Natural killer cell (primary cell): Measurements from ENCODE around the gene TENM4. TPM values are rescaled to one million over a fixed set of nuclear protein-coding genes. Genes with fewer than 3 reads are reported as not detected.

Experiments used
- ATAC-seq, 3 donors: fragments of 150-1000 bp in 2 of 3; fragments of 200-7000 bp in 1 of 3; cut with Tn5 transposase; 1 replicate in 1 of 3; 2 replicates in 2 of 3; pipeline ENCODE4 v1.10.0; 2021; ENCODE audit warnings: mild to moderate bottlenecking in 2 of 3, moderate library complexity in 2 of 3
- DNase-seq, 2 donors: peaks; one replicate each; pipeline versions ENCODE4 v3.0.0 to v3.0.0-alpha.2; 2013 to 2021; ENCODE audit warnings: mixed read lengths in 1 of 2
- H3K27ac ChIP-seq: one replicate; pipeline ENCODE4 v1.5.1; 2013; ENCODE audit warnings: mild to moderate bottlenecking, low read length
- H3K27me3 ChIP-seq: one replicate; pipeline ENCODE4 v1.6.1; 2013; ENCODE audit warnings: low read length; ENCODE audit not compliant: control insufficient read depth, insufficient read depth
- H3K36me3 ChIP-seq: one replicate; pipeline ENCODE4 v1.6.1; 2013; ENCODE audit warnings: low read length; ENCODE audit not compliant: control insufficient read depth, insufficient read depth
- H3K4me1 ChIP-seq: one replicate; pipeline ENCODE4 v1.6.1; 2013; ENCODE audit warnings: low read length; ENCODE audit not compliant: control insufficient read depth, insufficient read depth
- H3K4me3 ChIP-seq: one replicate; pipeline ENCODE4 v1.5.1; 2013; ENCODE audit warnings: low read length
- H3K9me3 ChIP-seq: one replicate; pipeline ENCODE4 v1.6.1; 2013; ENCODE audit warnings: low read length; ENCODE audit not compliant: control insufficient read depth, insufficient read depth
- H3K27ac Mint-ChIP-seq, 2 donors: one replicate each; pipeline ENCODE4 v1.8.0; 2022; ENCODE audit warnings: mild to moderate bottlenecking in 2 of 2, mixed read lengths in 2 of 2, moderate library complexity in 1 of 2
- H3K27me3 Mint-ChIP-seq, 2 donors: one replicate each; pipeline ENCODE4 v1.8.0; 2022; ENCODE audit warnings: low read depth in 2 of 2, mixed read lengths in 2 of 2
- H3K36me3 Mint-ChIP-seq: one replicate; pipeline ENCODE4 v1.8.0; 2022; ENCODE audit warnings: mixed read lengths
- H3K4me1 Mint-ChIP-seq, 2 donors: one replicate each; pipeline ENCODE4 v1.8.0; 2022; ENCODE audit warnings: mixed read lengths in 2 of 2
- H3K4me3 Mint-ChIP-seq: one replicate; pipeline ENCODE4 v1.8.0; 2022; ENCODE audit warnings: mild to moderate bottlenecking, moderate library complexity, mixed read lengths
- H3K9me3 Mint-ChIP-seq, 2 donors: one replicate each; pipeline ENCODE4 v1.8.0; 2022; ENCODE audit warnings: mixed read lengths in 2 of 2
- WGBS: methylation state at CpG from one replicate; pipeline ENCODE4 v1.1.7; 2013; ENCODE audit warnings: missing lambda C conversion rate; ENCODE audit not compliant: insufficient coverage; 5-methylcytosine and 5-hydroxymethylcytosine counted together
- intact Hi-C: fragments of 100-400 bp; cut with micrococcal nuclease; formaldehyde crosslinking; loops from one replicate; pipeline ENCODE4 v1.14.2; 2022
- total RNA-seq, 4 donors: library from RNA; stranded (reverse); fragments of 120-200 nt in 1 of 4; gene quantifications; one replicate each; pipeline versions ENCODE4 v1.2.3 to v1.2.4, GENCODE V29; 2013 to 2022
- TF ChIP-seq, protein P1 (sequence below): fragments of 200-600 bp; IDR thresholded peaks from one replicate; pipeline ENCODE4 v1.8.0; 2022; ENCODE audit warnings: antibody characterized with exemption

TENM4 gene
- total RNA-seq, 3 donors from 2014 or later (not counting 1 experiment from before 2014, with no cell fraction given) = 0.63 to 0.75 TPM; not detected in 1

DNA sequence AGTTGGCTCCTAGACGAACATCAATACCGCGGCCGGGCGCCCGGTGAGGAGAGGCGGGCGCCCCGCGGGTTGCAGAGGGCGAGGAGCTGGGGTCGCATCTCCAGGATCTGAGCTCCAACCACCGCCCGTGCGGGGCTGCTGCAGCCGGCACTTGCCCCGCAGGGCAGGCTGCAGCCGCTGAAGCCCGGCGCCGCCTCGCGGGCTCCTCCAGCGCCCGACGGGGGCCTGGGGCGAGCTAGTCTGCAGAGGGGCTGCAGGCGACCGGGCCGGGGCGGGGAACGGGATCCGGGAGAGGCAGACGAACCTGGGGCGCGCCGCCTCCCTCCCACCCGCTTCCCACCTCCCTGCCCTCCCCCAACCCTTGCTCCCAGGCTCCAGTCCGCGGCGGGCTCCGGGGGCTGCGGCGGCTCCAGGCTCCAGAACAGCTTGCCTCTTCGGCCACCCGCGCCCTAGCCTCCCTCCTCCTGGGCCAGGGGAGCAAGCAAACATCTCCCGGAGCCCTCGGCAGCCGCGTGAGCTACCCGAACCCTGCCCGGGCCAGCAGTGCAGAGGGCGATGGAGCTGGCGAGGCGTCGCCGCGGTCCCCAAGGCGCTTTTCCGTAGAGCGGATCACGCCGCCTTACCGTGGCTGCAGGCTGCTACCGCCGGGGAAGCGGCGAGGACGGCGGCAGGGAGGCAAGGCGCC is 802 bp downstream of the TENM4 start:
- no peaks in the 10 kb centered on the region for H3K36me3 ChIP-seq
- DNase-seq (no peak), ATAC-seq (no peak)
- H3K4me3 ChIP-seq = peak overlapping the region; percentile 14
- peaks cover 12% of the 10 kb centered on the region for H3K4me1 ChIP-seq
- WGBS = 2% methylated on average over 72 of the region's 72 CpGs
- Mint-ChIP-seq H3K27ac (no peak overlapping the region), H3K27me3 (peaks cover 46 to 52% of the 10 kb centered on the region in 2 donors), H3K36me3 (peaks cover 15% of the 10 kb centered on the region), H3K9me3 (peaks cover 6 to 9% of the 10 kb centered on the region in 2 donors), H3K4me3 (no peak overlapping the region), H3K4me1 (peaks cover 0 to 7% of the 10 kb centered on the region in 2 donors)
- peaks cover 9% of the 10 kb centered on the region for H3K9me3 ChIP-seq
- H3K27ac ChIP-seq = no peak overlapping the region
- intact Hi-C loops = no loop called here
- TF ChIP-seq, protein P1, sequence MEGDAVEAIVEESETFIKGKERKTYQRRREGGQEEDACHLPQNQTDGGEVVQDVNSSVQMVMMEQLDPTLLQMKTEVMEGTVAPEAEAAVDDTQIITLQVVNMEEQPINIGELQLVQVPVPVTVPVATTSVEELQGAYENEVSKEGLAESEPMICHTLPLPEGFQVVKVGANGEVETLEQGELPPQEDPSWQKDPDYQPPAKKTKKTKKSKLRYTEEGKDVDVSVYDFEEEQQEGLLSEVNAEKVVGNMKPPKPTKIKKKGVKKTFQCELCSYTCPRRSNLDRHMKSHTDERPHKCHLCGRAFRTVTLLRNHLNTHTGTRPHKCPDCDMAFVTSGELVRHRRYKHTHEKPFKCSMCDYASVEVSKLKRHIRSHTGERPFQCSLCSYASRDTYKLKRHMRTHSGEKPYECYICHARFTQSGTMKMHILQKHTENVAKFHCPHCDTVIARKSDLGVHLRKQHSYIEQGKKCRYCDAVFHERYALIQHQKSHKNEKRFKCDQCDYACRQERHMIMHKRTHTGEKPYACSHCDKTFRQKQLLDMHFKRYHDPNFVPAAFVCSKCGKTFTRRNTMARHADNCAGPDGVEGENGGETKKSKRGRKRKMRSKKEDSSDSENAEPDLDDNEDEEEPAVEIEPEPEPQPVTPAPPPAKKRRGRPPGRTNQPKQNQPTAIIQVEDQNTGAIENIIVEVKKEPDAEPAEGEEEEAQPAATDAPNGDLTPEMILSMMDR = no peak
- H3K27me3 ChIP-seq = peaks cover 36% of the 10 kb centered on the region

DNA sequence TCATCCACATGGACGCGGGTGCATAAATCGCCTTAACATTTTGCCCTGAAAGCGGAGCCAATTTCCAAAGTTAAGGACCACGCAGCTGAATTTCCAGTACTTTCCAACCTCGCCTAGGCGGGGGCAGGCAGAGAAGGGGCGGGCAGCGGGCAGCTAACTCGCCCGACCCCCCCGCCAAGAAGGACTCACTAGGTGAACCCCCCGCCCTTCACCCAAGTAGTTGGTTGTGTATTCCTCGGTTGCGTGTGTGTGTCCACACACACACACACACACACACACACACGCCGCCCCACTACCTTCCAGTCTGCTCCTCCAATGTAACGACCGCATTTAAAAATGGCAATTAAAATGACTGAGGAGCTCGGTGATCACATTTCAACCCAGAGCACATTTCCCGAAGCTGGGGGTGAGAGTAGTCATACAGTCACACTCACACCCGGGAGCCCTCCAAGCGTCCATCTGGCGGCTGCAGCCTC is 1.4 kb downstream of the TENM4 start:
- H3K4me3 ChIP-seq = no peak overlapping the region

DNA sequence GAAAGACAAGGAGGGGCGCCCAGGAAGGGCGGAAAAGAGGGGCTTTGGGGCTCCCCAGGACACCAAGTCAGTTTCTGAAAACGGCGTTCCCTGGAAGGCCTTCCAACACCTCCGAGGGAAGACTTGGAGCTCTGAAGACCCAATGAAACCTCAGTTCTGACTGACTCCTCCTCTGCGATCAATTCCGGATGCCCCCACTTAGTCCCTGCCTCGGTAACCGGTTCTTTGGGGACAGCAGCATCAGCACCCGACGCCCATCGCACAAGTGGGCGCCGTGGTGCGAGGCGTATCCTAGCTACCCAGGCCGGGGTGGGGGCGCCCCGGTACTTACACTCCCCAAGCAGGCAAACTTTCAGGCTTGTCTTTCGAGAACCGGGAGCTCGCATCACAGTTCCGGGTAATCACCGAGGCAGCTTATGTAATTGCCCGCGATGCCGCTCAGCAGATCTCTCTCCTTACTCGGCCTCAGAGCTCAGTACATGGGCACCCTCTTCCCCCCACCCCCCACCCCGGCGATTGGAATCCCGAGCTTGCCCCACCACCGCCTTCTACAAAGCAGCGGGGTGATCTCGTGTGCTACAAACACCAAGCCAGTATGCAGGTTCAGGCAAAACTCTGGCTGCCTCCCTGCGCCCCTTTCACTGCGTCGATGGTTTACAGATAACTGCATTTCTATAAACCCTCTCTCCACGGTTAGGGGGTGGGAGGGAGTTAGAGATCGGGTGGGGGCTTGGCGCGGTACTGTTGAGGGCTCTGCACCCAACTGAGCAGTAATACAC is 2.0 kb downstream of the TENM4 start:
- Histone ChIP-seq H3K27me3 (peaks cover 36% of the 10 kb centered on the region), H3K36me3 (no peaks in the 10 kb centered on the region), H3K9me3 (peaks cover 9% of the 10 kb centered on the region), H3K27ac (no peak overlapping the region), H3K4me1 (peaks cover 12% of the 10 kb centered on the region), H3K4me3 (no peak overlapping the region)
- TF ChIP-seq, protein P1 = no peak
- WGBS = 3% methylated on average over 37 of the region's 41 CpGs
- DNase-seq (no peak), ATAC-seq (no peak)
- peaks cover 49 to 61% of the 10 kb centered on the region in 2 donors for H3K27me3 Mint-ChIP-seq
- peaks cover 15% of the 10 kb centered on the region for H3K36me3 Mint-ChIP-seq
- peaks cover 6 to 9% of the 10 kb centered on the region in 2 donors for H3K9me3 Mint-ChIP-seq
- H3K4me3 Mint-ChIP-seq = no peak overlapping the region
- no peak overlapping the region for H3K27ac Mint-ChIP-seq
- H3K4me1 Mint-ChIP-seq = peaks cover 0 to 7% of the 10 kb centered on the region in 2 donors
- intact Hi-C loops = no loop called here

More for the DNA sequence above, 1.4 kb downstream of the TENM4 start:
- H3K27ac Mint-ChIP-seq = no peak overlapping the region
- peaks cover 15% of the 10 kb centered on the region for H3K36me3 Mint-ChIP-seq
- peaks cover 0 to 7% of the 10 kb centered on the region in 2 donors for H3K4me1 Mint-ChIP-seq
- Histone ChIP-seq H3K27me3 (peaks cover 36% of the 10 kb centered on the region), H3K9me3 (peaks cover 9% of the 10 kb centered on the region), H3K4me1 (peaks cover 12% of the 10 kb centered on the region), H3K27ac (no peak overlapping the region), H3K36me3 (no peaks in the 10 kb centered on the region)
- TF ChIP-seq, protein P1 = no peak
- intact Hi-C loops = no loop called here
- WGBS = 5% methylated on average over 23 of the region's 24 CpGs
- DNase-seq (no peak), ATAC-seq (no peak)
- no peak overlapping the region for H3K4me3 Mint-ChIP-seq
- peaks cover 6 to 9% of the 10 kb centered on the region in 2 donors for H3K9me3 Mint-ChIP-seq
- peaks cover 49 to 58% of the 10 kb centered on the region in 2 donors for H3K27me3 Mint-ChIP-seq
